ENCODE measurements around the gene RBL1.

GRCh38 chr20:37123441-37123840 is 27.6 kb upstream of the RBL1 start:
- TF ChIP-seq, protein P1, sequence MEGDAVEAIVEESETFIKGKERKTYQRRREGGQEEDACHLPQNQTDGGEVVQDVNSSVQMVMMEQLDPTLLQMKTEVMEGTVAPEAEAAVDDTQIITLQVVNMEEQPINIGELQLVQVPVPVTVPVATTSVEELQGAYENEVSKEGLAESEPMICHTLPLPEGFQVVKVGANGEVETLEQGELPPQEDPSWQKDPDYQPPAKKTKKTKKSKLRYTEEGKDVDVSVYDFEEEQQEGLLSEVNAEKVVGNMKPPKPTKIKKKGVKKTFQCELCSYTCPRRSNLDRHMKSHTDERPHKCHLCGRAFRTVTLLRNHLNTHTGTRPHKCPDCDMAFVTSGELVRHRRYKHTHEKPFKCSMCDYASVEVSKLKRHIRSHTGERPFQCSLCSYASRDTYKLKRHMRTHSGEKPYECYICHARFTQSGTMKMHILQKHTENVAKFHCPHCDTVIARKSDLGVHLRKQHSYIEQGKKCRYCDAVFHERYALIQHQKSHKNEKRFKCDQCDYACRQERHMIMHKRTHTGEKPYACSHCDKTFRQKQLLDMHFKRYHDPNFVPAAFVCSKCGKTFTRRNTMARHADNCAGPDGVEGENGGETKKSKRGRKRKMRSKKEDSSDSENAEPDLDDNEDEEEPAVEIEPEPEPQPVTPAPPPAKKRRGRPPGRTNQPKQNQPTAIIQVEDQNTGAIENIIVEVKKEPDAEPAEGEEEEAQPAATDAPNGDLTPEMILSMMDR (IDR thresholded peaks at IDR 0.05; ENCODE audit: low read depth, low read length, missing input control) = no peak
- no peak for TF ChIP-seq EGR1 (IDR thresholded peaks at IDR 0.05; ENCODE audit: low read depth in 2 of 2)
- no peak for TF ChIP-seq RAD21 (IDR thresholded peaks at IDR 0.05)
- no peak for TF ChIP-seq REST (IDR thresholded peaks at IDR 0.05)
- TF ChIP-seq ATF3 (IDR thresholded peaks at IDR 0.05) = no peak
- TF ChIP-seq RXRA (IDR thresholded peaks at IDR 0.05) = no peak
- no peak for TF ChIP-seq GABPA (IDR thresholded peaks at IDR 0.05 in 1 of 2, conservative IDR thresholded peaks at IDR 0.05 in 1 of 2)
- TF ChIP-seq YY1 (IDR thresholded peaks at IDR 0.05) = no peak
- TF ChIP-seq TAF1 (conservative IDR thresholded peaks at IDR 0.05) = no peak
- TF ChIP-seq ZBTB33 (IDR thresholded peaks at IDR 0.05) = no peak
- TF ChIP-seq JUND (IDR thresholded peaks at IDR 0.05) = no peak
- TF ChIP-seq FOXA1 (IDR thresholded peaks at IDR 0.05) = no peak
- no peak for TF ChIP-seq HNF4A (conservative IDR thresholded peaks at IDR 0.05)
- no peak for TF ChIP-seq SP1 (IDR thresholded peaks at IDR 0.05)

All from liver (tissue), 3 donors.